Activated CD4-positive, CD25-positive, alpha-beta regulatory T cell treated with anti-CD3 and anti-CD28 coated beads, Interleukin-2, amount 50 U/mL, for 16 hours (primary cell): ENCODE results near the gene SF3B5.
"Not testable (repeated sequence)": the region's sequence is repeated elsewhere in the genome, so short reads cannot be mapped to it uniquely, and the experiment has no call there.

Experiments
- DNase-seq: peaks from one replicate; pipeline ENCODE4 v3.0.0-alpha.2; 2020; ENCODE audit warnings: low read depth, low spot score

Gene SF3B5

DNA sequence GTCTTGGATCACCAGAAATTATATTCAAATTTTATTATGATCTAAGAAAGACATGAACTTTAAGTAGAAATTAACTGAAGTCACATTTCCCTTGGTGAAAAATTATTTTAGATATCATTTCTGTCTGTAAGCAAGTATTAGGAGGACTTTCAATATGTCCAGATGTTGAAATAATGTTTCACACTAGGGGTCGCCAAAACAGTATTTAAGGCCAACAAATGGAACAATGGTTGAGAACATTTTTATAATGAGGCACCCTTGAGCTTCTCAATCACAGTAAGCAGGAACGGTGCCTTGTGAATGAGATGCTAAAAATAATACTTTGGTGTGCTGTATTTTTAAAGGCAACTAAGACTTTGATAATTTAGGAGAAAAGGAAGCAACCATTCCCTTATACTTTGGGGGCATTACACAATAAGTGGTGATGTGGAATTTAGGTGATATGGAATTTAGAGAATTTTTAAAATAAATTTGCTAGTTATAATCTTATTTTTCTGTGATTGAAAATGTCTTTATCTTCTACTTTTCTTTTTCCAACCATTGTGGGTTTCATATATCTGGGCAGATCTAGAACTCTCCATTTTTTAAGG is 9.6 kb upstream of the SF3B5 start:
- peak; percentile 29 for DNase-seq

DNA sequence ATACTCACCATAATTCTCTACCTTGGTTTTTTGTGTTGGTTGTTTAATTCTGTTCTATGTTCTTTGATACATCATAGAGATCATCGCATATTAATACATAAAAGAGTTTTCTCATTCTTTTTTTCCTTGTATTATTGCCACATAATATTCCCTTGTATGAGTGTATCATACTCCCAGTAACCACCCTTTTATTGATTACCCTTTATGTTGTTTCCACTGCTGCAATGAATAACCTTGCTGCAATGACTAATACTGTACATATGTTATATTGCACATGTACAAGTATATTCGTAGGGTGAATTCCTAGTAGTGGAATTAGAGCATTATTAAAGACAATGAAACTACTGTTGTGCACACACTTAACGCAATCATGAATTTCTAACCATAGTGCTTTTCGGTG is 9.1 kb upstream of the SF3B5 start:
- no peak for DNase-seq

DNA sequence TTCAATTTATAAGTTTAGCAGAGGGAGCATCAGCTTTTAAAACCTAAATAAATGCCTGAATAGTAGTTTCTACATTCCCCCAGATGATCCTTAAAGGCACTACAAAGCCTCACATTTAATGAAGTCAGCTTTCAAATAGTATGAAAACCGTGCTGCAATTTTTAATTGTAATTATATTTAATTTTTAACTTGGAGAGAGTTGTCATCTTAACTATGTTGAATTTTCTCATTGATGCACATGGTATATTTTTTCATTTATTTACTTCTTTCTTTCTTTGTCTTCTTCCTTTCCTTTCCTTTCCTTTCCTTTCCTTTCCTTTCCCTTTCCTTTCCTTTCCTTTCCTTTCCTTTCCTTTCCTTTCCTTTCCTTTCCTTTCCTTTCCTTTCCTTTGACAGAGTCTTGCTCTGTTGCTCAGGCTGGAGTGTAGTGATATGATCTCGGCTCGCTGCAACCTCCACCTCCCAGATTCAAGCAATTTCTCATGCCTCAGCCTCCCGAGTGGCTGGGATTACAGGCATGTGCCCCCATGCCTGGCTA is 7.7 kb upstream of the SF3B5 start:
- DNase-seq, result no peak

GRCh38 chr6:144098993-144099392 is 3.6 kb upstream of the SF3B5 start:
- no peak for DNase-seq

DNA sequence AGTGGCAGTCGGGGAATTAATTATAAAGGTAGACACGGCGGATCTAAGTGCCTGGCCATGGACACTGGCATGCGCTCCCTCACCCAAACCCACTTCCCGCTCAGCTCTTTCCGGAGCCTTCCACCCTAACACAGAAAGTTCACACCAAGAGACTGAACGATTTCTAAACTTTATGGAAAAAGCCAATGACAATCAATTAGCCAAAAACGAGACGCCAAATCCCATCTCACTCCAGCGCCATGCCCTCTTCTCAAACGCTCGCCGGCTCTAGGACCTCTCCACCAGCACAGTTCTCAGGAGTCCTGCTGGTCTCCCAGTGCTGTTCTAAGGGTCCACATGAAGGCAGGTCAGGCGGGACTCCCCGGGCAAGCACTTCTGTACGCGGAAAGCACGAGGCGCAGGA is 641 bp downstream of the SF3B5 start:
- no peak for DNase-seq

- no peak for DNase-seq
These were observed 1.7 kb downstream of the SF3B5 start for GRCh38 chr6:144093658-144094057.

DNA sequence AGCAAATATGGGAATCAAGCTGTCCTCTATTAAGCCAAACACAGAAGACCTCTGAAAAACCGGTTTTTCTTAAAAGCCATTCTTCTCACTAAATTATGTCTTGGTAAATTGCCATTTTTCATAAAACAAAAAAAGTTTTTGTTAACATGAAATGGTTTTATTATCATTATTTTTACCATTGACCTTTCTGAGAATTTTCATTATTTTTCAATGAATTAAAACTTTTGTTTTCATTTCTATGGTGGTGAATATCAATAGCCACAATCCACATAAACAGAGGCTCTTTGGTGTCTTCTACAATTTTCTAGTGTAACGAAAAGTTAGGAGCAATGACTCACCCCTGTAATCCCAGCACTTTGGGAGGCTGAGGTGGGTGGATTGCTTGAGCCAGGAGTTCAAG is 2.1 kb downstream of the SF3B5 start:
- DNase-seq, result no peak

GRCh38 chr6:144090384-144090783 is 5.0 kb downstream of the SF3B5 start:
- no peak for DNase-seq

DNA sequence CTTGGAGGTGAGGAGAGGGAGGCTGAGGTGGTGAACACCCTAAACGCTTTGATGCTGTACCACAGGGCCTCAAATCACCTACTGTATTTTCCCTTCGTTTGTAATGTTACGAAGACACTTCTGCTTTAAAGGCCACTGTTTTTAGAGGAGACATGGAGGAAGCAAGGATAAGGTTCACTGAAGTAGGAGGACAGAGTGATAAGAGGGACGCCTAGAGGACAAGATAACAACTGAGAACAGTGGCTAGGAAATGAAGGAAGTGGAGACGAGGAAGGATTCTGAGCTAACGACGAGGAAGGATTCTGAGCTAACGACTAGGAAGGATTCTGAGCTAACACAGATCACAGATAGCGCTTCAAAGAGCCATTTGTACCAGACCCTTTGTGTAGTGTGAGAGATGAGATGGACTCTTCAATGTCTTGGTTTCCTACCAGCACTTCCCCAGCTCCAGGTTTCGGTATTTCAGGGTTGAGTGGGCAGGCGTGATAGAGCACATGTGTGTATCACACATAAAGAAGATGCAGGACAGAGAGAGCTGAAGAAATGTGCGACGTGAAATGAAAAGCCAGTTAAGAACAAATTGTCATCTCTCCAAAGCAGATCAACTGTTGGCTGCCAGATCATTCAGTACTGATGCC is 7.5 kb downstream of the SF3B5 start:
- no peak for DNase-seq

GRCh38 chr6:144086959-144087358 is 8.4 kb downstream of the SF3B5 start:
- no peak for DNase-seq

DNA sequence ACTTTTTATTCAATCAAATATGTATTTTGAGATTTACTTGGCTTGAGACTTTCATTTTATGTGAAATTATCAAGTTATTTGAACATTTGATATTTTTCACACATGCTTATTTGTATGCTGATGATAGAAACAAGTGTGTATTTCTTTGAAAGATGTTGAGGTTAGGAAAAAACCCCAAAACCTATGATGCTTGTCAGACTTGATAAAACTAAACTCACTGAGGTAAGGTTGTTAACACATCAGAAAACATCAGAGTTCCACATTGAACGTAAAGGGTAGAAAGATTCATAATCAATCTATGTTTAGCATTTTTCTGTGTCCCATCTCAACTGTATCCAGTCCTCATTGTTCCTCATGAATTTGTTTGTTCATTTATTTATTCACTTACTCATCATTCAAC is 12.2 kb downstream of the SF3B5 start:
- no peak for DNase-seq

GRCh38 chr6:144082412-144082811 is 13.0 kb downstream of the SF3B5 start:
- DNase-seq, result not testable (repeated sequence)

DNA sequence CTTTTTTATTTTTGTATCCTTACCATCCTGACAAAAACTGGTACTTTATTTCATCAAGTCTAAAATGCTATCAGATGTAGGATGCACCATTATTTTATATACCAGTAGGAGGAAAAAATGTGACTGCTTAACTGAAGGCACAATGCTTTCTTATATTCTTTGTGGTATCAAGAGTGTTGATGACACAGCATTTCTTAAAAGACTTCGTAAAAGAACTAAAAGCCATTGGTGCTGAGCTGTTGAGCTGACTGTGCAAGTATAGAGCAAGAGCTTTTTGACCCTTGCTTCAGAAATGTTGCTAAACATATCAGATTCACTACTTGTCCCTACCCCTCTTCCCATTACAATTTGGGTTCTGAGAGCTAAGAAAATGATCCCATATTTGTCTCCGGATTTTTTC is 17.5 kb downstream of the SF3B5 start:
- no peak for DNase-seq

GRCh38 chr6:144075875-144076274 is 19.5 kb downstream of the SF3B5 start:
- no peak for DNase-seq

- no peak for DNase-seq
These were observed 20.2 kb downstream of the SF3B5 start for GRCh38 chr6:144075187-144075586.

DNA sequence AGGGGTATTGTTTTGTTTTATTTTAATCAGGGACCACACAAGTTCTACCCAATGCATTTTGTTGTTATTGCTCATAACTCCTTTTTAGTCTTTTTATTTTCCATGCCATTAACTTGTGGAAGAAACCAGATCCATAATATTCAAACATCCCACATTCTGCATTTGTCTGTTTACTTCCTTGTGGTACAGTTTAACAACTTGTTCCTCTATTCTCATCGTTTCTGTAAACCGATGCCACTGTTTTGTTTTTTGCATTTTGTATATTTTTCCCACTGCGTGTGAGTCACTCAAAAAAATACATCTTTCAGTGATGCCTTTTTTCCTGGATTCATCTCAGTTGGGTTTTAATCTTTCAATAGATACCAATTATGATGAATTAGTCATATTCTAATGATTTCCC is 22.3 kb downstream of the SF3B5 start:
- DNase-seq, result no peak

DNA sequence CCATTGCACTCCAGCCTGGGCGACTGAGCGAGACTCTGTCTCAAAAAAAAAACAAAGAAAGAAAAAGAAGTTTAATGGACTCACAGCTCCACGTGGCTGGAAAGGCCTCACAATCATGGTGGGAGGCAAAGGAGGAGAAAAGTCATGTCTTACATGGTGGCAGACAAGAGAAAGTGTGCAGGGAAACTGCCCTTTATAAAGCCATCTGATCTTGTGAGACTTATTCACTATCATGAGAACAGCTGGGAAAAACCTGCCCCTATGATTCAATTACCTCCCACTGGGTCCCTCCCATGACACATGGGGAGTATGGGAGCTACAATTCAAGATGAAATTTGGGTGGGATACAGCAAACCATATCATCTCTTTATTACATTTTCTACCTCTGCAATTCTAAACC is 25.9 kb downstream of the SF3B5 start:
- no peak for DNase-seq

- DNase-seq, result no peak
These were observed 26.6 kb downstream of the SF3B5 start for GRCh38 chr6:144068794-144069193.

GRCh38 chr6:144066741-144067484 is 28.5 kb downstream of the SF3B5 start:
- DNase-seq, result no peak

DNA sequence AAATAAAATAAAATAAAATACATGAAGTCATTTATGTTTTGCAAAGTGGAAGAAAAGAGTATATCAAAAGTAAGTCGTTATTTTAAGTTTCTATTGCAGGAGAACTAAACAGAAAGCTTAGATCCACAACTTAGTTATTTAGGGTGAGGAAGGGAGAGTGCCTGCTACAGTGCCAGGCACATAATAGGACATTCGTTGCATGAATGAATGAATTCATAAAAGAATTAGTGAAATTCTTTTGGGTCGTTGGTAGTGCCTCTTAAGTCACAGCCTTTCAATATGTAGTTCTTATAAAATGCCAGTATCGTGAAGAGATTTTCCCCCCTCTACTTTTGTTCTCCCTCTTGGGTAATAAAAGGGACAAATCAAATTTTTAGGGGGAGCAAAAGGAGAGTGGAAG is 29.1 kb downstream of the SF3B5 start:
- no peak for DNase-seq

- DNase-seq, result no peak
These were observed 30.1 kb downstream of the SF3B5 start for GRCh38 chr6:144065213-144065660.

DNA sequence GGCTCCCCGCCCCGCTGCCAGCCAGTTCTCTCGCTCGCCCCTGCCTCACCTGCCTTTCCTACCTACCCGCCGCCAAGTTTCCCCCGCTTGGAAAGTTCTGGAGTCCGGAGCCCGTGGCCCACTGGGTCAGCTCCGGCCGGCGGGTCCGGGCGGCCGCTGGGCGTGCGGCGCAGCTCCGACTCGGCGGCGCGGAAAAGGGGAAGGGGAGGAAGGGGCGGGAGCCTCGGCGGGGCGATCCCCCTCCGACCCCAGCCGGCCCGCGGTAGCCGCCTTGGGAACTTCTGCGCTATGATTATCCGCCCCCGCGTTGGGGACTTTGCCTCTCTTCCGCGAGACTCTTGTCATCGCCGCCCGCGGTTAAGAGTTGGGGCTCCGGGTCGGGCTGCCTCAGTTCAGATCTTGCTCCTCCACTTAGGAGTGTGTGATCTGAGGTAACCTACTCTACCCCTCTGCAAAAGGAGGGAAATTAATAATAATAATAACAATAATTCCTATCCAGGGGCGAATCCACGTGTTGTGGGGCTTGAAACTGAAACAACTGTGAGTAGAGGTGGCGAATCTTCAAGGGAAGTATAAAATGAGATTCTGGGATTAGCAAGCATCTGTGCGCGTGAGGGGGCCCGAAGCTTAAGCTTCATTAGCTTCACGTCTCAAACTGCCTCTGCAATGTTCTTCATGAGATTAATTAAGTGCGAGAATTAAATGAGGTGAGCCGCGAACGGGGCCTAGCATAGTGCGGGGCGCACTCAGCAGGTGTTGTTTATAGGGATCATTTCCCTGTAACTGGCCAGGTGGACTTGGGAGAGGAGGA is 30.8 kb downstream of the SF3B5 start:
- DNase-seq, result no peak
